GM19240 (cell line): ENCODE data around the gene CTBS.

ENCODE experiments used
- DNase-seq: peaks from one replicate; pipeline ENCODE4 v3.0.0; 2011; ENCODE audit warnings: low spot score; ENCODE audit not compliant: insufficient read length

CTBS gene

DNA sequence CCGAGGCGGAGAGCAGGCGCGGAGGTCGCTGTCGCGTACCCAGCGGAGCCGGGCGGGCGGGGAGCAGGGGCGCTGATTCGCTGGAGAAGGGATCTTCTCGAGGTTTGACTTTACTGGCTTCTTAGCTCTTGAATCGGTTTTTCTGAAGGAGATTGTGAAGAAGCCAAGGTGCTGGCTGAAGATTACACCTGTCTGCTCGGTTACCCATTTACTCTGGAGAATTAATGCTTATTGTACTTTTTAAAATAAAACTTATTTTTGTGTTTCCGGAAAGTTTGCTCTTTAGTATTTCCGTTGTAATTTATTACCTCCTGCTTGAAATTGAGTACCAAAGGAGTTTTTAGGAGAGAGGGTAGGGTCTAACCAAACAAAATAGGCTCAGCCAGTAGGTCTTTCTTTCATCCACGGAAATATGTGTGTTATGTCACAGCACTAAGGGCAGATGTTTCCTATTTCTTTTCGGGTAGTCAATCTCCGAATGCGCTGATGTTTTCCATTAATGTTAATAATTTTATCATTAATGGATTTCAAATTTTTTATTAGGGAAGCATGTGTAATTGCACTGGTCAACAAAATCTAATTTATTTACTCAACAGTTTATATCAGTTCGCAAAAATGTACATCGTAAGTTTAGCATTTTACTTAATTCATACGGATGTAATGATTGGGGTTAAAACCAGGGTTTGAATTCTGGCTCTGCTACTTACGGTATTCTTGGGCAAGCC, 67.3 kb downstream of the CTBS start:
- DNase-seq: no peak

DNA sequence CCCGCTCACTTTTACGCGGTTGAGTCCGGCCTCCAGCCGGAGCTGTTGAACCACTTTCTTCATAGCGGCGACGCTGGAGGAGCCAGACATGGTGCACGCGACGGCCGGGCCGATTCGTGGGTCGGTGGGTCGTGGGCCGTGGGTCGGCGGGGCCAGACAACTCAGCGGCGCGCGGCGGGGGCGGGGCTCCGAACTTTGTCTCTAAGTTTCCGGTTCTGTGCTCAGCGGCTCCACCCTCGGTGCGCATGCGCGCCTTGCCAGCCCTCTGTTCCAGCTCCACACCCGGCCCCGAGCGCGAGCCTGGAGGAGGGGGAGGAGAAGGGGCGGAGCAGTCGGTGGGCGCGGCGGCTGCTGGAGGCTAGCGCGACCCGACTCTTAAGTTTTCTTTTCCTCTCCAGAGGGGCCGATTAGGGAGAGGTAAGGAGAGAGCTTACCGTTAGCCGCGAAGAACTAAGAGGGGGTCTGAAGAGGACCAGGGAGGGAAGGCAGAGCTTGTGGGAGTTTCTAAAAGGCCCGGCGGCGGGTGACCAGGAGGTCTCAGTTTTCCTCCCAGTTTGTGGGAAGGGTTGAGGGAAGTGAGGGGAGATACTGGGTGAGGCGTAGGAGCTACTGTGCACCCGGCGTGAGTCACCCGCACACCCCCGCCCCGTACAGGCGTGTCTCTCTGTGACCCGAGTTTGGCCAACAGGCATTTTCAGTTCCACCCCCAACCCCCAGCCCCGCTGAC, 68.1 kb downstream of the CTBS start, which contains the start of the genes GNG5 and SPATA1:
GNG5 (minus strand) TSS at position 580 of the 727 bp plus-strand sequence; CDS start at position 90, 490 bp downstream.
SPATA1 (plus strand) TSS at position 385 of the 727 bp plus-strand sequence. CDS start 9,974 bp downstream, outside the sequence.
- peak; percentile 55 for DNase-seq

DNA sequence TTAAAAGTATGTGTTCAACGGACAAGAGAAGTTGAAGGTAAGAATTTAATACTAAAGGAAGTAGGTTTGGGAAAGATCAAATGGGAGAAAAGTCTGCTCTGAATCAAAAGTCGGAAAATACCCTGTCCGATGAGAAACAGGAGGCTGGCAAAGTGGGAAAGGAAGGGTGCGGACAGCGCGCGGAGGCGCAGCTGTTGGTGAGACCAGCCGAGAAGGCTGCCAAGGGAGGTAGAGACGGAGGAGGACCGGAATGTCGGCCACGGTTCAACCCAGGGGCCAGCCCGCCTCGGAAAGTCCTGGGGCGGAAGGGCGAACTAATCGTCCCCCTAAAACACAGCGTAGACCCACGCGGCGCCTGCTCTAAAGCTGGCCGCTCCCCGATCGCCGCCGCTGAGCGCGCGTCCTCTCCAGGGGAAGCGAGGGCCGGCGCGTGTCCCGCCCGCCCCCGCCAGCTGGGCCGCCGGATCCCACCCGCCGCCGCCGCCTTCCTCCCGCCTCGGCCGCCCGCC, 68.7 kb downstream of the CTBS start:
- DNase-seq: no peak

DNA sequence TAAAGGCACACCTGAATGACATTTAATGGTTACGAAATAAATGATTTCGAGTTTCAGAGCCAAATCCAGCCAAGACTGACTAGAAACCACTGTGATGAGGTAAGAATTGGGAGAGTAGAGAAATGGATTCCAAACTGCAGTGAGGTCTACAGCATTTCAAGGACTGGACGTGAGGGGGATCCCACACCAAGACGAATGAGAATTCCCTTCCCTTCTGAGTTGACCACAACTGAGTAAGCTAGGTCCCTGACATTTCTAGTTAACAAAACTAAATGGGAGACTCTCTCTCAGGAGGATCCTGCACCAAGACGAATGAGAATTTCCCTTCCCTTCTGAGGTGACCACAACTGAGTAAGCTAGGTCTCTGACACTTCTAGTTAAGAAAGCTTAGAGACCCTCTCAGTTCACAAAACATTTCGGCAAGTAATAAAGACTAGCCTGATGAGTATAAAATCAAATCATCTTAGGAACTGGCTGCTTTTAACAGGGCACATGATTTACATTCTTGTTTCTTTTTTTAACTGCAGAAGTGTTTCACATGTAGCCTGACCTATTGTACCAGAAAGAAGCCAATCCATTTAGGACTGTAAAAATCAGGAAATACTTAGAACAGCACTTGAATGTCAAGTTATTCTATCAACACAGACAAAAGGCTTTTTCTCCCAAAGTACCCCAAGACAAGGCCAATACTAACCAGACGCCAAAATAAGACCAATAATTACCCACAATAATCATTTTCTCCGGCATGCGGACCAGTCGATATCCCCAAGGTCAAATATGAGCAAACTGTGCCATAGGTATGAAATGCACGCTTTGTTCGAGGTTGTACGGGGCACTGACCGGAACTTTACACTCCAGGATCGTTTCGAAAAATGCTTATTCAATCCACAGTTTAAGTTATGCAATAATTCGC, 69.4 kb downstream of the CTBS start:
- no peak for DNase-seq

DNA sequence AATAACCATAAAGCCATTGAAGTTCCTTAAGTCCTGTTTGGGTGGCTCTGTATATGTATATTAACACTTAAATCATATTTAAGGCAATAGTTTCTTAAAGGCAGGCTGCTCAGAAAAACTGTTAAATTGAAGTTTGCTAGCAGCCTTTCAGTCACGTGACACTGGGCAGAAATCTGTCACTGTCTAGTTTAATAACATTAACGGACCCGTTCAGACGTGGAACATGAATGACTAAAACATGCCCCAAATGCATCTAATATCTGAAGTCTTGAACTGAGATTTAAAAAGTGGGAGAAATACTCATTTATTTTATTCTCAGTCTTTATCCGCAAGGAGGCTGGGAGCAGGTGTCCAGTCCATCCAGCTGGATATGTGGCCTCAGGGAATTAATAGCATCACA, 71.3 kb downstream of the CTBS start:
- DNase-seq: no peak
